ELR (cell line): ENCODE measurements around the gene TMCC3.
A peak's percentile ranks its signal among the peaks of the same experiment; 100 is the strongest.
"Not testable (repeated sequence)": the region's sequence is repeated elsewhere in the genome, so short reads cannot be mapped to it uniquely, and the experiment has no call there.

Source experiments
- DNase-seq: peaks from one replicate; pipeline ENCODE4 v3.0.0-alpha.2; 2015; ENCODE audit warnings: low read depth

Gene TMCC3

GRCh38 chr12:94599189-94599588 lies 51.2 kb downstream of the TMCC3 start:
- DNase-seq, result no peak

- no peak for DNase-seq
These were observed 53.1 kb downstream of the TMCC3 start for GRCh38 chr12:94597268-94597667.

DNA sequence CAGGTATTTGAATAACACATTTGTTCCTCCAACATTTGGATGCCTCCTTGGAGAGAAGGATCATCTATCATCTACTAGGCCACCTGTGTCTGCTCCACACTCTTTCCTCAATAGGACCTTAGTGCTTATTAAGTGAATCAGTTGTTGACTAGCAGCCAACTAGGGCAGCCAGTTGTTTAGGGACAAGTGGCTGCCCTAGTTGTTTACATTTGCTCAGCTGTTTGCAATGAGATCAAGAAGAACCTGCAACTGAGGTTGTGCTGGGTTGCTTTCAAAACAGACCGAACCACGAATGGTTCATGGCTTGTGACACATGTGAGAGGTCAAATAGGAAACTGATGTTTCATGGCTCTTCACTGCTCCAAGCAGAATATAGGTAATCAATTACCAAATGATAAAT lies 53.8 kb downstream of the TMCC3 start:
- DNase-seq, result peak; percentile 14

GRCh38 chr12:94595152-94595551 lies 55.2 kb downstream of the TMCC3 start:
- DNase-seq, result peak; percentile 52

DNA sequence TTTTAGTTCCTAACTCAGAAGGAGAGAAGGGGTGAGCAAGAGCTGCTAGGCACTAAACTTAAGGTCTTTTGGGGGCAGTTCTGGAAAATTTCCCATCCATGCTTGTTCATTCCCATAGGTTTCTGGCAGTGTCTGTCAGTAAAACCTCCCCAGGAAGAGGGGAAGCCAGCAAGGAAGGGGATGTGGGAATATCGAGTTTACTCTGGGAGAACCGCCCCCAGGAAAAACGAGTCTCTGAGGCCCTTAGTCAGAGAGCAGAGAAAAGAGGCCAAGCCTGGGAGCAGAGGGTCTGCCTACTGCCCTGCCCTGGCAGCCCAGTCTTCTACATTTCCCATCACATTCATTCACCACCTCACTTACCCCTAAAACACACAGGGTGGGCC lies 55.9 kb downstream of the TMCC3 start:
- peak; percentile 33 for DNase-seq

GRCh38 chr12:94593822-94594442 lies 56.4 kb downstream of the TMCC3 start:
- DNase-seq, result no peak

GRCh38 chr12:94592723-94593122 lies 57.6 kb downstream of the TMCC3 start:
- not testable (repeated sequence) for DNase-seq

DNA sequence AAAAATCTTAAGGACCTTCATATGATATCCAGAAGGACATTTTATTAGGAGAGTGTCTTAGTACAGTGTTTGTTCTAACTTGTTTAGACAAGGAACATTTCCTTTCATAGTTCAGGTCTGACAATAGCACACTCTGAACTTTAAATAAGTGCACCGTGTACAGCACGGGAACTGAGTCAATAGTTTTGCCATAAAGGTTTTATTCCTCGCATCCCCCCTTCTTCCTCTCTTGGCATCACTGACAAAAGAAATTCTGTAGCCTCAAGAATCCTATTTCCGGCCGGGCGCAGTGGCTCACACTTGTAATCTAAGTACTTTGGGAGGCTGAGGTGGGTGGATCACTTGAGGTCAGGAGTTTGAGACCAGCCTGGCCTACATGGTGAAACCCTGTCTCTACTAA lies 58.3 kb downstream of the TMCC3 start:
- no peak for DNase-seq

DNA sequence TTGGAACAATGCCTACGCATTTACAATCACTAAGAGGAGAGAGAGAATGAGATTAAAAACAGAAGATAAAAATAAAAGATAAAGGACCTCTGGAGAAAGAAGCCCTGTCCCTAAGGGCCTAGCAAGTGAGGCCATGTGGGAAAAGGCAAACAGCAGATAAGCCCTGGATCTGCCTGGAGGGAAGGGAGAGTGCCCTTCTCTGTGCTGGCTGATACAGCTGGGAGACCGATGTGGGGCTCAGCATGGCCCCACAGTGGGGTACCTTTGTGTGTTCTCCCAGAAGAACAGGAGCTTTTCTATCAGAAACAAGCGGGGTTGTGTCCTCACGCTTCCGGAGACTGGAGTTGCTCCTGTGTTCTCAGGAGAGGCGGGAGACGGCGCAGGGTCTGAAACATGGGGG lies 59.9 kb downstream of the TMCC3 start:
- no peak for DNase-seq

- no peak for DNase-seq
These were observed 60.8 kb downstream of the TMCC3 start for GRCh38 chr12:94589591-94590001.

GRCh38 chr12:94588346-94588745 lies 62.0 kb downstream of the TMCC3 start:
- no peak for DNase-seq

- DNase-seq, result no peak
These were observed 62.8 kb downstream of the TMCC3 start for GRCh38 chr12:94587266-94588241.

- no peak for DNase-seq
These were observed 63.6 kb downstream of the TMCC3 start for GRCh38 chr12:94586589-94587259.

DNA sequence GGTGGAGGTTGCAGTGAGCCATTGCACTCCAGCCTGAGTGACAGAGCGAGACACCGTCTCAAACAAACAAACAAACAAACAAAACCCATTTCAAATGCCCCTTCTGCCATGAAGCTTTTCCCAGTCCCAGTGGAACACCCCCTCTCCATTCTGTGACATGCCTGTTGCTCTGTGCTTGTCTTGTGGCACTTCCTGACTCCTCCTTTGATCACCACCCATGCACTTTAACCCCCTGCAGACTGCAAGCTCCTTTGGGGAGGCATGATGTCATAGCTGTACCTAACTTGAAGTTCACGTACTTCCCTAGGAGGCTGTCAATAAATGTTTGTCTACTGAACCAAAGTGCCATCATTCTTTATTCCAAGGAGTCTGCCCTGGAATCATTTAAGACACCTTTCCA lies 64.7 kb downstream of the TMCC3 start:
- DNase-seq, result no peak

DNA sequence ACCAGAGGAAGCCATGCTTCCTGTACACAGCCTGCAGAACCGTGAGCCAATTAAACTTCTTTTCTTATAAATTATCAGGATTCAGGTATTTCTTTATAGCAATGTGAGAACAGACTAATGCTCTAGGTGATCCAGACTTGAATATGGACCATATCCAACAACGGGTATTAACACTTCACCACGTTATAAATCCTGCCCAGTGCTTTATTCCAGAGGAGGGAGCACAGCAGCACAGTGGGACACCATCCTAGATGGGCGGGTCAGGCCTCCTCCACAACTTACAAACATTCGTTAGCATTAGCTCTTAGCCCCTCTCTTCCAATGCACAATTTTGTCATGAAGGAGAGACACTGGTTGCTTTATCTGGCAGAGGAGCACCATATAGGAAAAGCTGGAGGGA lies 66.0 kb downstream of the TMCC3 start:
- no peak for DNase-seq

DNA sequence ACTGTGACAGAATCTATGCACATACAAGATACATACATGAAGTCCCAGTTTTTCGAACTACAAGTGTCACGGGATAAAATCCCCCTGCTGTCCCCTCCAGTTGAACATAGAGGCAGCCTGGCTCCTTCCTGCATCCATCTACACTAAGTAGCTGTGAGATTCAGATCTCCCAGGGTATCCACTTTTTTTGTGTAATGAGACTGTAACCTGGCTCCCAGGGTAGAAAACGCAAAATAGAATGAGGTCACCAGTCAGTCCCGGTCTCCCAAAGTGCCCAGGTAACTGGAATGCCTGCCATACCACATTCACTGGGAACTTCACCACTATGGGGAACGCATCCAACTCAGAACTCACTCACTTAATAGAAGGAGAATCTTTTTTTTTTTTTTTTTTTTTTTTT lies 67.8 kb downstream of the TMCC3 start:
- no peak for DNase-seq

GRCh38 chr12:94575645-94576403 lies 74.5 kb downstream of the TMCC3 start:
- DNase-seq, result no peak

DNA sequence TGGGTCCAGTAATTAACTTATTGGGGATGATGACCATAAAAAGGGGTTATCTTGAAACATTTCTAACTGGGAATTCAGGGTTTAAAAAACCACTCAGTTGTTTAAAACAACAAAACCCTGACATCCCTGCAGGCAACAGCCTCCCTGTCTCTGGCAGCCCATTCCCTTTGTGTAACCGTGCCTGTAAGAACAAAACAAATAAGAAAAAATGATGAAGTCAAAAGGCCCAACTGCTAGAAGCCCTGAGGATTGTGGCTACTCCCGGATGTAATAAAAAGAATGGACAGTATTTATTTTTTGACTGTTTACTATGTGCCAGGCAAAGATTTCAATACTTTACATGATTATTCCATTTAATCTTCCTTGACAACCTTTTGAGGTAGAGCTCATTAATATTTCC lies 75.3 kb downstream of the TMCC3 start:
- no peak for DNase-seq

- DNase-seq, result peak; percentile 94
These were observed 78.8 kb downstream of the TMCC3 start for GRCh38 chr12:94571556-94571955.

GRCh38 chr12:94570161-94570560 lies 80.2 kb downstream of the TMCC3 start:
- DNase-seq, result peak; percentile 88

DNA sequence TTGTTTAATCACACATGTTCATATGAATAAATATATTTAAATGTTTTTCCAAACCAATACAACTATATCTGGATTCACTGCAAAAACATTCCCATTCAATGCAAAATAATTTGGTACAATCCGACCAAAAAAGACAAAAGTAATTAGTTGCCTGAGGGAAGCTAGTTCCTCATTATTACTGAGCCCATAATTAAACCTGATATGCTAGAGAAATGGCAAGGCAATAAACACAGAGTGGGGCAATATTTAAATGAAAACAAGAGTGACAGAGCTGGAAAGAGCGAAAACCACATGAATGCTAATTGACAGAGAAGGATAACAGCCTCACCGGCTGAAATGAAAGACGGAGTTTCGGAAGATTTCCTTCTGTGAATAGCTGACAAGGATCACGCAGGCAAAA lies 82.6 kb downstream of the TMCC3 start:
- no peak for DNase-seq

- DNase-seq, result no peak
These were observed 84.0 kb downstream of the TMCC3 start for GRCh38 chr12:94566345-94566744.
